ENCODE measurements around the gene DAB2IP.

DAB2IP gene

GRCh38 chr9:121645853-121646807 lies 5.3 kb upstream of the DAB2IP start:
- TF ChIP-seq CTCF (conservative IDR thresholded peaks at IDR 0.05) (no peak), ZFX (IDR thresholded peaks at IDR 0.05) (no peak)
- H3K27ac ChIP-seq, result no peak overlapping the region

DNA sequence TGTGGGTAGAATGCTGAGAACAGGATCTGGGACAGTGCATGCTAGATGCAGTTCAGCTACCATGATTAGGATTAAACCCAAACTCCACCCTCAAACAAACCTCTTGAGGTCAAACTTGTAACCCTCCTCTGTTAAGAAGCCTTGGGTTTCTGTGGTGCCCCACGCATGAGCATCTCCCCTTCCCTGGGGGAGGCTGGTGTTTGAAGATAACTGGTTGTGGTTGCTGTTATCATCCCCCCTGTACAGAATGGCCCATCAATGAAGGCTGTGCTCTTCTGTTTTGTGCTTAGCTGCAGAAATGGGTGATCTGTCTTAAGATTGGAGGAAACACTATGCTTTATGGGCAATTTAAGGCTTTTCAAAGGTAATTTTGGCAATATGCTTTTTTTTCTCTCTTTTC lies 4.4 kb upstream of the DAB2IP start:
- no peak for TF ChIP-seq CTCF (conservative IDR thresholded peaks at IDR 0.05)
- TF ChIP-seq ZFX (IDR thresholded peaks at IDR 0.05), result no peak
- H3K27ac ChIP-seq, result no peak overlapping the region

- H3K27ac ChIP-seq, result no peak overlapping the region
These were observed 3.3 kb upstream of the DAB2IP start for GRCh38 chr9:121648172-121648571.

DNA sequence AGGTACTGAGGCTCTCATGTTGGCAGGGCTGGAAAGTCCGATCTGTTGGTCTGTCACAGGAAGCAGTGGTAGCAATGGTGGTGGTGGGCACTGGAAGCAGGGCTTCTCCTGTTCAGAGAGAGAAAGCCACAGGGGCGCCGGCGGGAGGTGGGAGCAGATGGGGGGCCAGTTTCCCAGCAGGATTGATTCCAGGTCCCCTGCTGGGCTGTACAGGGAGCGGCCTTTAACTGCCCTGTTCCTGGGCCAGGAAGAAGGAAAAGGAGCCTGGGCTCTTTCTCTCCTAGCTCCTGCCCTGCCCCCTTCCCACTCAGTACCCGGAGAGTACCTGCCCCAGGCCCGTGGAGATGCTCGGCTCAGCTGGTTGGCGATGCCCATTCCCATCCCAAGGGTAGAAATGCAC lies 2.6 kb upstream of the DAB2IP start:
- TF ChIP-seq CTCF (conservative IDR thresholded peaks at IDR 0.05) (no peak), ZFX (IDR thresholded peaks at IDR 0.05) (no peak)
- no peak overlapping the region for H3K27ac ChIP-seq

More at GRCh38 chr9:121648172-121648571, 3.3 kb upstream of the DAB2IP start:
- TF ChIP-seq CTCF (conservative IDR thresholded peaks at IDR 0.05) (no peak), ZFX (IDR thresholded peaks at IDR 0.05) (no peak)

DNA sequence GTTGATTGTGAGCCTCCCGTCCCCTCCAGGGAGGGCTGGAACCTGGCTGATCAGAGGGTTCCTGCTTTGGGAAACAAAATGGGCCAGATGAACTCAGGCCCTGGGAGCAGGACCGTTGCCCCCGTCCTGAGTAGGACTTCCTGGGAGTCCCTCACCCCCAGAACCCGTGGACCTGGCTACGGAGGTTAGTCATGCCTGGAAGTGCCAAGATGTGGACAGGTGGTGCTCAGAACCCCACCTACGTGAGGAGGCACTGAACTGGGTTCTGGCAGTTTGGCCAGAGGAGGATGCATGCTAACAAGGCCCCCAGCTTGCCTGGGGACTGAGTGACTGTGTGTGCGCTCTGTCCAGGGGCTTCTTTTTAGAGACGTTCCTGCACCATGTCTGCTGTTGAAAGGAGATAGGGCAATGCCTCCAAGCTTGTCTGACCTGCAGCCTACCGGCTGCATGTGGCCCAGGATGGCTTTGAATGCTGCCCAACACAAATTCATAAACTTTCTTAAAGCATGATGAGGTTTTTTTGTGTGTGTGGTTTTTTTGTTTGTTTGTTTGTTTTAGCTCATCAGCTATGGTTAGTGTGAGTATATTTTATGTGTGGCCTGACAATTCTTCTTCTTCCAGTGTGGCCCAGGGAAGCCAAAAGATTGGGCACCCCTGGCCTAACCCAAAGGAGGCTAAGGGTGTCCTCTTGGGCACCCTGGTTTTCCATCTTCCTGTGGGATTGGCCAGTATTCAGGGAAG lies 1.8 kb upstream of the DAB2IP start:
- no peak overlapping the region for H3K27ac ChIP-seq
- TF ChIP-seq CTCF (conservative IDR thresholded peaks at IDR 0.05) (no peak), ZFX (IDR thresholded peaks at IDR 0.05) (no peak)

- TF ChIP-seq CTCF (conservative IDR thresholded peaks at IDR 0.05), result no peak
- no peak for TF ChIP-seq ZFX (IDR thresholded peaks at IDR 0.05)
- no peak overlapping the region for H3K27ac ChIP-seq
These were observed 1.0 kb upstream of the DAB2IP start for GRCh38 chr9:121650217-121651007.
